IPS DF 6.9 (cell line): ENCODE measurements around the gene PGLYRP3.
"Not testable (repeated sequence)": the region's sequence is repeated elsewhere in the genome, so short reads cannot be mapped to it uniquely, and the experiment has no call there.

Source experiments
- DNase-seq: peaks from one replicate; pipeline ENCODE4 v3.0.0-alpha.2; 2013; ENCODE audit warnings: low read depth, low spot score
- H3K27ac ChIP-seq: one replicate; pipeline ENCODE4 v1.5.1; 2013; ENCODE audit warnings: low read length, control low read depth
- H3K27me3 ChIP-seq: 2 replicates; pipeline ENCODE4 v1.6.1; 2013; ENCODE audit warnings: mild to moderate bottlenecking, low read length; ENCODE audit not compliant: control insufficient read depth, insufficient read depth
- H3K36me3 ChIP-seq: 2 replicates; pipeline ENCODE4 v1.6.1; 2013; ENCODE audit warnings: low read length; ENCODE audit not compliant: control insufficient read depth, insufficient read depth
- H3K4me1 ChIP-seq: 2 replicates; pipeline ENCODE4 v1.6.1; 2013; ENCODE audit warnings: low read length; ENCODE audit not compliant: control insufficient read depth, insufficient read depth
- H3K4me3 ChIP-seq: 2 replicates; pipeline ENCODE4 v1.5.1; 2013; ENCODE audit warnings: mild to moderate bottlenecking, low read length
- H3K9me3 ChIP-seq: 2 replicates; pipeline ENCODE4 v1.6.1; 2013; ENCODE audit warnings: low read length, inconsistent platforms; ENCODE audit not compliant: control insufficient read depth, insufficient read depth
- WGBS: extraction: QIAGEN DNeasy Blood & Tissue Kit; methylation state at CpG from one replicate; pipeline ENCODE4 v1.1.7; 2013; ENCODE audit warnings: mixed read lengths, missing lambda C conversion rate; ENCODE audit not compliant: insufficient read length, insufficient coverage; 5-methylcytosine and 5-hydroxymethylcytosine counted together

Gene PGLYRP3

GRCh38 chr1:153347049-153347448, 34.3 kb upstream of the PGLYRP3 start:
- not testable (repeated sequence) for H3K9me3 ChIP-seq, H3K4me3 ChIP-seq, H3K36me3 ChIP-seq, H3K4me1 ChIP-seq, H3K27ac ChIP-seq, DNase-seq, H3K27me3 ChIP-seq
- no CpG with 5 or more reads among the region's 14 CpGs for WGBS

GRCh38 chr1:153346077-153346723, 33.4 kb upstream of the PGLYRP3 start:
- Histone ChIP-seq H3K4me3 (no peak overlapping the region), H3K4me1 (no peaks in the 10 kb centered on the region)

DNA sequence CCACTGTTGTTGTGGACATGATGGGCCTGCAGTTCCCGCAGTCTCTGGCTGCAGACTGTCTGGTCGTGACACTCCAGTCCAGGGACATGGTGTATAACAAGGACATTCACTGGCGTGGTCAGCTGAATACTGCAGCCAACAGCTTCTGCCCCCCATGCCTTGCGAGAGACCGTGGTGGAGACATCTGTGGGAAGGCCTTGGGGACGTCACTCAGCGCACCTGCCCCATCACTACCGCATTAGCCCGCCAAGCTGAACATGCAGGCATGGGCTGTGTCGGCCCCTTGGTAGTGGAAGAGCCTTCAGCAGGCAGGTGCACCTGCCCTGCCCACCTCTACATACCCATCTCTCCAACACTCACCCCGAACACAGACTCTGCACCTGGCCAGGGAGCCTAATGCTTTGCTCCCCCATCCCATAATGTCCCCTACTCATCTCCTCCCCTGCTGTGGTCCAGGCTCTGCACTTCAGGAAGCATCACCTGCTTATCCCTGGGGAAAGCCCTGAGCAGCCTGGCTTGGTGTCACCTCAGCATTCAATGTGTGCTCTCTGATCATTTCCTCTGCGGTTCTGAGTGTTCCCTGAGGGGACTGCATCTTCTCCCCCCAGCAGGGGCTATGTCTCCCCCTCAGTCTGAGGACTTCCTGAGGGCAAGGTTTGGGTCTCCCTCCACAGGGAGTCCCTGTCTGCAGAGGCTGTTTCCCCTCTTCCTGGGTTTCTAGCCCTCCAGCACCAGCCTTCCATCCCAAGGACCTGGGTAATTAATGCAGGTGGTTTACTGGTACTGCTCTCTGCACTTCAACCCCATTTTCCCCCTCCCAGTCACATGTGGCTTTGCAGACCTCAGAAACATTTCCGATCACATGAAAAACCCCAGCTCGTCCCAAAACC, 32.7 kb upstream of the PGLYRP3 start:
- no peak for DNase-seq
- H3K9me3 ChIP-seq: no peaks in the 10 kb centered on the region
- H3K4me1 ChIP-seq: no peaks in the 10 kb centered on the region
- H3K4me3 ChIP-seq: no peak overlapping the region
- no peaks in the 10 kb centered on the region for H3K27me3 ChIP-seq
- H3K36me3 ChIP-seq: no peaks in the 10 kb centered on the region
- no peak overlapping the region for H3K27ac ChIP-seq
- no CpG with 5 or more reads among the region's 14 CpGs for WGBS

More at GRCh38 chr1:153346077-153346723, 33.4 kb upstream of the PGLYRP3 start:
- Histone ChIP-seq H3K9me3 (no peaks in the 10 kb centered on the region), H3K27ac (no peak overlapping the region), H3K27me3 (no peaks in the 10 kb centered on the region), H3K36me3 (no peaks in the 10 kb centered on the region)
- WGBS: no CpG with 5 or more reads among the region's 6 CpGs
- DNase-seq: no peak

- no peak for DNase-seq
- Histone ChIP-seq H3K36me3 (no peaks in the 10 kb centered on the region), H3K9me3 (no peaks in the 10 kb centered on the region), H3K27me3 (no peaks in the 10 kb centered on the region), H3K4me1 (no peaks in the 10 kb centered on the region), H3K27ac (no peak overlapping the region), H3K4me3 (no peak overlapping the region)
- no CpG with 5 or more reads among the region's 3 CpGs for WGBS
Observed at GRCh38 chr1:153344718-153345025, 31.9 kb upstream of the PGLYRP3 start.

GRCh38 chr1:153343811-153344717, 31.3 kb upstream of the PGLYRP3 start:
- Histone ChIP-seq H3K36me3 (no peaks in the 10 kb centered on the region), H3K4me1 (no peaks in the 10 kb centered on the region), H3K27ac (no peak overlapping the region), H3K9me3 (no peaks in the 10 kb centered on the region), H3K27me3 (no peaks in the 10 kb centered on the region), H3K4me3 (no peak overlapping the region)
- no peak for DNase-seq
- no CpG with 5 or more reads among the region's 9 CpGs for WGBS

GRCh38 chr1:153343040-153343681, 30.4 kb upstream of the PGLYRP3 start:
- H3K36me3 ChIP-seq: no peaks in the 10 kb centered on the region
- DNase-seq: no peak
- no peaks in the 10 kb centered on the region for H3K9me3 ChIP-seq
- no peaks in the 10 kb centered on the region for H3K27me3 ChIP-seq
- no peak overlapping the region for H3K27ac ChIP-seq
- H3K4me3 ChIP-seq: no peak overlapping the region
- no peaks in the 10 kb centered on the region for H3K4me1 ChIP-seq
- WGBS: no CpG with 5 or more reads among the region's 5 CpGs

- Histone ChIP-seq H3K4me1 (no peaks in the 10 kb centered on the region), H3K4me3 (no peak overlapping the region), H3K36me3 (no peaks in the 10 kb centered on the region), H3K9me3 (no peaks in the 10 kb centered on the region), H3K27ac (no peak overlapping the region), H3K27me3 (no peaks in the 10 kb centered on the region)
- WGBS: no CpG with 5 or more reads among the region's 3 CpGs
- DNase-seq: no peak
Observed at GRCh38 chr1:153342178-153342577, 29.4 kb upstream of the PGLYRP3 start.

DNA sequence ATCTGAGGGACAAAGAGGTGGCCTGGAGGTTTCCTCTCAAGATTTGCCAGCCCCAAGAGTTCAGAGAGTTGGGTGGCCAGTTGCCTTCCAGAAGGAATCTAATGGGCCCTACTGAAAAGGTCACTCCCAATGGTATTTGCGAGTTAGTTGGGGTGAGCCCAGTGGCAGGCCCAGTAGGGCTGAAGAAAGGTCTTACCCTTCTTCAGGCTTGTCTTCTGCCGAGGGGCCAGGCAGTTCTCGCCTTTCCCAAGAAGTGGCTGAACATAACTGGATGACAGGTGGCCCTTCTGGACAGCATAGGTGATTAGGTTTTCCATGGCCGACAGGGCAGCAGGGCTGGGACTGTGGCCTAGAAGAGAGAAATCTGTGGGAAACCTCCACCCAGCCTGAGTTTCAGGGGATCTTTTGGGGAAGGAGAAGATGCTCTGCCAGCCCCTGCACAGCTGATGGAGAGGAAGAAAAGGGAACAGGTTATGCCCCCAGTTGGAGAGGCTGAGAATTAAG, 28.7 kb upstream of the PGLYRP3 start:
- DNase-seq: no peak
- Histone ChIP-seq H3K4me3 (no peak overlapping the region), H3K36me3 (no peaks in the 10 kb centered on the region), H3K4me1 (no peaks in the 10 kb centered on the region), H3K9me3 (no peaks in the 10 kb centered on the region), H3K27me3 (no peaks in the 10 kb centered on the region), H3K27ac (no peak overlapping the region)
- WGBS: no CpG with 5 or more reads among the region's 4 CpGs

- Histone ChIP-seq H3K27me3 (no peaks in the 10 kb centered on the region), H3K36me3 (no peaks in the 10 kb centered on the region), H3K27ac (no peak overlapping the region), H3K4me1 (no peaks in the 10 kb centered on the region), H3K4me3 (no peak overlapping the region), H3K9me3 (no peaks in the 10 kb centered on the region)
- no peak for DNase-seq
- WGBS: no CpG with 5 or more reads among the region's 10 CpGs
Observed at GRCh38 chr1:153340356-153340755, 27.6 kb upstream of the PGLYRP3 start.

GRCh38 chr1:153339802-153340201, 27.1 kb upstream of the PGLYRP3 start:
- H3K27ac ChIP-seq: no peak overlapping the region
- no peaks in the 10 kb centered on the region for H3K36me3 ChIP-seq
- no CpG with 5 or more reads among the region's 6 CpGs for WGBS
- no peaks in the 10 kb centered on the region for H3K27me3 ChIP-seq
- no peaks in the 10 kb centered on the region for H3K4me1 ChIP-seq
- DNase-seq: no peak
- H3K4me3 ChIP-seq: no peak overlapping the region
- H3K9me3 ChIP-seq: no peaks in the 10 kb centered on the region
